Measurements from ENCODE around the gene ZNF653.

GRCh38 chr19:11464333-11465265 lies 41.0 kb downstream of the ZNF653 start:
- TF ChIP-seq CTCF (conservative IDR thresholded peaks at IDR 0.05; ENCODE audit: low read length) (no peak), EZH2phosphoT487 (IDR thresholded peaks at IDR 0.05; ENCODE audit: borderline replicate concordance) (no peak)

Data from Loucy (cell line).